HG03060 (cell line): ENCODE data around the gene GRK1.
"Not testable (repeated sequence)": the region's sequence is repeated elsewhere in the genome, so short reads cannot be mapped to it uniquely, and the experiment has no call there.

ENCODE experiments used
- ATAC-seq: cut with Tn5 transposase; IDR thresholded peaks from one replicate; pipeline ENCODE4 v1.9.1; 2021; ENCODE audit warnings: low read depth, moderate number of reproducible peaks; ENCODE audit not compliant: unreplicated experiment

Gene GRK1

DNA sequence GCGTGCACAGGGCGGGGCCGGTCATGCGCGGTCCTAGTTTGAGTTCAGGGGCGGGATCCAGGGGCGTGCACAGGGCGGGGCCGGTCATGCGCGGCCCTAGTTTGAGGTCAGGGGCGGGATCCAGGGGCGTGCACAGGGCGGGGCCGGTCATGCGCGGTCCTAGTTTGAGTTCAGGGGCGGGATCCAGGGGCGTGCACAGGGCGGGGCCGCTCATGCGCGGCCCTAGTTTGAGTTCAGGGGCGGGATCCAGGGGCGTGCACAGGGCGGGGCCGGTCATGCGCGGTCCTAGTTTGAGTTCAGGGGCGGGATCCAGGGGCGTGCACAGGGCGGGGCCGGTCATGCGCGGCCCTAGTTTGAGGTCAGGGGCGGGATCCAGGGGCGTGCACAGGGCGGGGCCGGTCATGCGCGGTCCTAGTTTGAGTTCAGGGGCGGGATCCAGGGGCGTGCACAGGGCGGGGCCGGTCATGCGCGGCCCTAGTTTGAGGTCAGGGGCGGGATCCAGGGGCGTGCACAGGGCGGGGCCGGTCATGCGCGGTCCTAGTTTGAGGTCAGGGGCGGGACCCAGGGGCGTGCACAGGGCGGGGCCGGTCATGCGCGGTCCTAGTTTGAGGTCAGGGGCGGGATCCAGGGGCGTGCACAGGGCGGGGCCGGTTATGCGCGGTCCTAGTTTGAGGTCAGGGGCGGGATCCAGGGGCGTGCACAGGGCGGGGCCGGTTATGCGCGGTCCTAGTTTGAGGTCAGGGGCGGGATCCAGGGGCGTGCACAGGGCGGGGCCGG lies 58.5 kb downstream of the GRK1 start:
- ATAC-seq: not testable (repeated sequence)

DNA sequence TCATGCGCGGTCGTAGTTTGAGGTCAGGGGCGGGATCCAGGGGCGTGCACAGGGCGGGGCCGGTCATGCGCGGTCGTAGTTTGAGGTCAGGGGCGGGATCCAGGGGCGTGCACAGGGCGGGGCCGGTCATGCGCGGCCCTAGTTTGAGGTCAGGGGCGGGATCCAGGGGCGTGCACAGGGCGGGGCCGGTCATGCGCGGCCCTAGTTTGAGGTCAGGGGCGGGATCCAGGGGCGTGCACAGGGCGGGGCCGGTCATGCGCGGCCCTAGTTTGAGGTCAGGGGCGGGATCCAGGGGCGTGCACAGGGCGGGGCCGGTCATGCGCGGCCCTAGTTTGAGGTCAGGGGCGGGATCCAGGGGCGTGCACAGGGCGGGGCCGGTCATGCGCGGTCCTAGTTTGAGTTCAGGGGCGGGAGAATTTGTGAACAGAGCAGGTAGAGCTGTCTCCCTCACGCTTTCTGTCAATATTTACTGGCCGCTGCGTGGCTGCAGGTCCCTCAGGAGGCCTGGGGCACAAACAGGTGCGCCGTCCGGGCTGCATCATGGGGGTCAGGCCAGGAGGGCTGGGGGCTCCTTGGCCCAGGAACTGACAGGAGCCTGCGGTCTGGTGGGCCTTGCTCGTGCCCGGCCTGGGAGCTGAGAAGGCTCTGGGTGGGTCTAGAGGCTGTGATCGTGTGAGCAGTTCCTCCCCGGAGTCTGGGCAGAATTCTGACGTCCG lies 59.2 kb downstream of the GRK1 start:
- ATAC-seq: not testable (repeated sequence)

DNA sequence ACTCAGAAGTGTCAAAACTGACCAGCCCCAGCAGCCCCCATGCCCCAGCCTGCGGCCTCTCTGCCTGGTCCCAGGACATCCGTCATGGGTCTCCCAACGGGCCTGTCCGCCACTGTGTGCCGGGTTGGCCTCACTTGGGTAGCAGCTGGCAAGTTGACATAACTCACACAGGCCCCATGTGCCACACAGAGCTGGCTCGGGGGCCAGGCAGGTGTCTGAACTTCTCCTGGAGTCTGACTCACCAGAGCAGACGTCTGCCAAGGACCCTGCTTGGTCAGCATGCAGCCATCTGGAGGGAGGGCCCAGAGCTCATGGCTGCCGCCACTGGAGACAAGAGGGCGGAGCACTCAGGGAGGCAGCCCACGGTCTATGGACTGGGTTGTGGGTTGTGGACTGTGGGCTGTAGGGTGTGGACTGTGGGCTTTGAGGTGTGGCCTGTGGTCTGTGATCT lies 60.0 kb downstream of the GRK1 start:
- no peak for ATAC-seq

DNA sequence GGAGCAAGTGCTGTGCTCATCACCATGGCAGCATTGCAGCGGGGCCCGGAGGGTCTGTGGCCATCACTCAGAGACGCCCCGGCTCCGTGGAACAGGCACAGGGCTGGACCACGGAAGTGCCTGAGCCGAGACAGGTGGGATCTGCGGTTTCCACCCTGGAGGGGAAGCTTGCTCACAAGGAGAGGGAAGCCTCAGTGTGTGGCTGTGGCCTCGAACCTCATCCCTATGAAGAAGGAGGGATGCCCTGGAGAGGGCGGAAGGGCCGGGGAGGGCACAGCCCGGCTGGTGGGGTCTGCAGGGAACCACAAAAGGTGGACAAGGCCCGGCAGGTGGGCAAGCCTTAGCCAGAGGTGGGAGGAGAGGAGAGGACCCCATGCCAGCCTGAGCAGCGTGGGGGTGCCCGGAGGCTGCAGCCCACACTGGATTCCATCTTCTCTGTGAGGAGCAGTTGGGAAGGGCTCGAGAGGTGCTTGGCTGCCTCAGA lies 61.6 kb downstream of the GRK1 start:
- no peak for ATAC-seq

DNA sequence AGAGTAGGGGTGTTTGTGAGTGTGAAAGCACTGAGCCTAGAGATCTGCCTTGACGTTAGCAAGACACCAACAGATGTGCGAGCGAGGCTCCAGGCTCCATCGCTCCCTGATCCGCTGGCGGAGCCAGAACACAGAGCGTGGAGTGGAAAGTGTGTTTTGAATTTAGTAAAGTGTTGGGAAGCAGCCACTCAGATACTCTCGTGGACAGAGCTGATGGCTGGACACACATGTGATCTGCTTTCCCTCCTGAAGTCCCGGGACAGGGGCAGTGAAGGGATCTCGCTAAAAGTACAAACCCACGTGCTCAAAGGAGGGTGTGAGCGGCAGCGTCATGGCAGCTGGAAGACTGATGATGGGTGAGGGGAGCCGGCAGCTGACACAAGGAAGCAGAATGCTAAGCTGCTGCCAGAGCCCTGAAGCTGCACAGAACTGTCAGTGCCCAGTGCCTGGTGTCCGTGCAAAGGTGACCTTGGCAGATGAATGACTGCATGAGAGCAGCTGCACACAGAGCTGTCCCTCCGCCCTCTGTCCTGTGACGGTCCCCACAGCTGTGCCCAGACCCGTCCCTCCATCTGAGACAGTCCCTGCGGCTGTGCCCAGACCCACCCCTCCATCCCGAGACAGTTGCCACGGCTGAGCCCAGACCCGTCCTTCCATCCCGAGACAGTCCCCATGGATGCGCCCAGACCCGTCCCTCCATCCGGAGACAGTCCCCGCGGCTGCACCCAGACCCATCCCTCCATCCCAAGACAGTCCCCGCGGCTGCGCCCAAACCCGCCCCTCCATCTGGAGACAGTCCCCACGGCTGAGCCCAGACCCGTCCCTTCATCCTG lies 62.4 kb downstream of the GRK1 start:
- no peak for ATAC-seq

DNA sequence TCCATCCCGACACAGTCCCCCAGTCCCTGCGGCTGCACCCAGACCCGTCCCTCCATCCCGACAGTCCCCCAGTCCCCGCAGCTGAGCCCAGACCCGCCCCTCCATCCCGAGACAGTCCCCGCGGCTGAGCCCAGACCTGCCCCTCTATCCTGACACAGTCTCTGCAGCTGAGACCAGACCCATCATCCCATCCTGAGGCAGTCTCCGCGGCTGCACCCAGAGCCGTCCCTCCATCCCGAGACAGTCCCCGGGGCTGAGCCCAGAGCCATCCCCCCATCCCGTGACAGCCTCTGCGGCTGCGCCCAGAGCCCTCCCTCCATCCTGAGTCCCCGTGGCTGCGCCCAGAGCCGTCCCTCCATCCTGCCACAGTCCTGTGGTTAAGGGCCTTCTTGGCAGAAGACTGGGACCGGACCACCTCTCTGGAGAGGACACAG lies 63.3 kb downstream of the GRK1 start:
- no peak for ATAC-seq

DNA sequence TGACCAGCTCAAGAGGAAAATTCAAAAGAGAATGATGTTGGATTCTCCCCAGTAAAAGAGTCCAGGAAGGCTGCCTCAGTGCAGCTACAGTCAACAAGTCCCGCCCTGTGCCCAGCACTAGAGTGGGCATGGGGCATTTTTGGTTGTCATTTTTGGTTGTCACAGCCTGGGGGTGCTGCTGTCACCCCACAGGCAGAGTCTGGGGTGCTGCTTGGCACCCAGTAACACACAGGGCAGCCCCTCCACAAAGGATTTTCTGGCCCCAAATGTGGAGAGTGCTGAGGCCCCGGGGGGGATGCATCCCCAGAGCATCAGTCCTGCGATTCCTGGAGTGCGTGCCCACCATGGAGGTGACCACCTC lies 63.8 kb downstream of the GRK1 start:
- ATAC-seq: no peak

DNA sequence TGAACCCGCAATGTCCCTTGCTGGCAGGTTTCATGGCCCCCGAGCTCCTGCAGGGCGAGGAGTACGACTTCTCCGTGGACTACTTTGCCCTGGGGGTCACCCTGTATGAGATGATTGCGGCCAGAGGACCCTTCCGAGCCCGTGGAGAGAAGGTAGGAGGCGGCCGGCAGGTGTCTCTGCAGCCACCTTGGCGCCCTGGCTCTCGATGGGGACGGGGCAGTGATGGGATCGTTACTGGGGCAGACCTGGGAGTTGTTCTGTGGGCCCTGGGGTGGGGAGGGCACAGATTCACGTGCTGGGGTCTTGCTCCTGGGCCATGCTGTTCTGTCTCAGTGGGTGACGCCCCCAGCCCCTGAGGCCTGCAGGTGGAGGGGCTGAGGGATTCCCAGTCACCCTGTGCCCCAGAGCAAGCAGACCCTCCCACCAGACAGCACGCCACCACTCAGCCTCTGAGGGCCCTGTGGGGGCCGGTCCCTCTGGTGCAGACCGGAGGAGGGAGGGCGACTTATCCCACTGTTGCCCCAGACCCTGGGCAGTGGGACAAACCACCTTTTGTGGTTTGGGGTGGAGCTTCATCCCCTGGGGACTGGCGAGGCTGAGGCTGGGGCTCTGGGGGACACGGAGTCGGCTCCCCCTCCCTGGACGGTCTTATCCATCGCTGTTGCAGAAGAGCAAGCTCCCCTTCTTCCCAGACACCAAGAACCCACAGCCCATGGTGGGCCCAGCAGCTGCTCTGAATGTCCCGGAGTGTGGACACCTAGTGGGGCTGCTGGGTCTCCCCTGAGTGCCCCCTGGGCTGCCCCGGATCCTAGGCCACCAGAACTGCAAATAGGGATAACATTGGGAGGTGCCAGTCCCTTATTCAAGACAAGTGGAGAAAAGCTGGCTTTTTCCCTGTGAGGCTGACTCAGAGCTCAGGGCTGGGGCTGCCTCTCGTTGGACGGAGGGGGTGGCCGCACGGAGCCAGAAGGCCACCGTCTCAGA lies 64.5 kb downstream of the GRK1 start:
- ATAC-seq: no peak

DNA sequence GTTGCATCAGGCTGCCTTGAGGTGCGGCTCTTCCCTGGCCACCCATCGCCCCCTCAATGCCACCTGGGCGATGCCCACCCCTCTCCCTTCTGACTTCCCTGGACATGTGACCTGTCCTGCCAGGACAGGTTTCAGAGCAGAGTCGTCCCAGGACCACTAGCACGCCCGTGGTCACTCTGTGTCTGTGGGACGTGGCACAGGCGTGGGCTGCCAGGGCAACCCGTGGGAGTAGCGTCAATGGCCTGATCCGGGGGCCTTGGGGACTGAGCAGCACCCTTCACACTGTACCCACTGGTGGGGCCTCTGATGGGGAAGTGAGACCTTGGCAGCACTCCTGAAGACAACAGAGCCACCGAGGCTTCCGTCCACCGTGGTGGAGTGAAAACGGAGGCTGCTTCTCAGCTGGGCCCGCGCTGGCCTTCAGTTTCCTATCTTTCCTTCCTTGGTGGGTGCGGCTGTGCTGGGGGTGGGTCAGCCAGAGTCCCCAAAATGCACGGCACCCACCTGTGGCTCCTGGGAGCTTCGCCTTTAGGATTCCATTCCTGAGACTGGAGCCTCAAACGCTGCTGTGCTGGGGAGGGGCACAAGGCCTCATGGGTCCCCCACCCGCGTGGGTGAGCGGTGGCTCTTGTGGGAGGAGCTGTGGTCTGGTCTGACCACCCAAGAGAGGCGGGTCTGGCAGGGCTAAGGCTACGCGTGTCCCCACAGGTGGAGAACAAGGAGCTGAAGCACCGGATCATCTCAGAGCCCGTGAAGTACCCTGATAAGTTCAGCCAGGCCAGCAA lies 65.3 kb downstream of the GRK1 start:
- no peak for ATAC-seq

DNA sequence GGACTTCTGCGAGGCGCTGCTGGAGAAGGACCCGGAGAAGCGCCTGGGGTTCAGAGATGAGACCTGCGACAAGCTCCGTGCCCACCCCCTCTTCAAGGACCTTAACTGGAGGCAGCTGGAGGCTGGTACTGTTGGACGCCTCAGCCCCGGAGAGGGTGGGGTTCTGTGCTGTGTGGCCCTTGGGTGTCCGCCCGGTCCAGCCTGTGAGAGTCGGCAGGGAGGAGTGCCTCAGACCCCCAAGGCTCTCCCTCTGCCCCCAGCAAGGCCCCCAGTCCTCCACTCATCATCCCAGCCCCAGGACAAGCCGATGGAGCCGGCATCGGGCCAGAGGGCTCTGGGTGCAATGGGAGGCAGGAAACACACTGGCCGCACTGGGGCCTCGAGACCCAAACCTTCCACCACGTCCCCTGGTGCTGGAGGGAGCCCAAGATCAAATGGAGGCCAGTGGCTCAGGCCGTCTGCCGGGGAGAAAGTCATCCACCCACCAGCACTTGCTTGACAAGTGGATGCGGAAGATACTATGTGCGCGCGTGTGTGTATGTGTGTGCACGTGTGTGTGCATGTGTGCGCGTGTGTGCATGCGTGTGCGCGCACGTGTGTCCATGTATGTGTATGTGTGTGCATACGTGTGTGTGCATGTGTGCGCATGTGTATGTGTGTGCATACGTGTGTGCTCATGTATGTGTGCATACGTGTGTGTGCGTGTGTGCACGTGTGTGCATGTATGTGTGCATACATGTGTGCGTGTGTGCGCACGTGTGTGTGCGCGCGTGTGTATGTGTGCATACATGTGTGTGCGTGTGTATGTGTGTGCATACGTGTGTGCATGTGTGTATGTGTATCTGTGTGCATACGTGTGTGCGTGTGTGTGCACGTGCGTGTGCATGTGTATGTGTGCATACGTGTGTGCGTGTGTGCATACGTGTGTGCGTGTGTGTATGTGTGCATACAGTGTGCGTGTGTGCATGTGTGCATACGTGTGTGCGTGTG lies 66.2 kb downstream of the GRK1 start:
- ATAC-seq: no peak

DNA sequence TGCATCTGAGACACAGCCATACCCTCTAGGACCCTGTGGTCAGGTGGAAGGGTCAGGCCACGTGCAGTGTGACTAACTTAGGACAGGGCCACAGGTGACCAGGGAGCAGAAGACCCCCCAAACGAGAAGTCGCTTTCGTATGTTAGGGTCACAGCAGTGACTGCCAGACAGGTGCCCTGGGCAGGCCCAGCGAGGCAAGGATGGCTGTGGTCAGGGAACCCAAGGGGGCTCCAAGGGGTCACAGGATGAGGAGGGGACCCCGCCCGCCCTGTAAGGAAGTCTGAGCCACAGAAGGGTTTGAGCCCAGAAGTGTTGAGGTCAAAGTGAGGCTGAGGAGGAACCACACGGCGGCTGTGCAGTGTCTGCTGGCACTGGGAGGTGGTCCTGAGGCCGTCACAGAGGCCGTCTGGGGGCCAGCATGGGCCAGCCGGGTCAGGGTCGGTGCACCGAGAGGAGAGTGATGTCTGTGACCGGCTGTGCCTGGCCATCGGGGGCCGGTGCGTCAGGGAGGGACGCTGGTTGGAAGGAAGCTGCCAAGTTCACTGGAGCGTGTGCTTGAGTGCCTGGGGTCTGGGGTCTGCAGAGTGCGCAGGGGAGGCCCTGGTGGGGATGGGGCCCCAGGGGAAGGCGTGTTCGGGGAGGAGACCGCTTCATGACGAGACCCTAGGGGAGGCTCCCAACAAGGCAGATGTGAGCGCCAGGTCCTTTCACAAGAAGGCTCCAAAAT lies 67.2 kb downstream of the GRK1 start:
- ATAC-seq: no peak

DNA sequence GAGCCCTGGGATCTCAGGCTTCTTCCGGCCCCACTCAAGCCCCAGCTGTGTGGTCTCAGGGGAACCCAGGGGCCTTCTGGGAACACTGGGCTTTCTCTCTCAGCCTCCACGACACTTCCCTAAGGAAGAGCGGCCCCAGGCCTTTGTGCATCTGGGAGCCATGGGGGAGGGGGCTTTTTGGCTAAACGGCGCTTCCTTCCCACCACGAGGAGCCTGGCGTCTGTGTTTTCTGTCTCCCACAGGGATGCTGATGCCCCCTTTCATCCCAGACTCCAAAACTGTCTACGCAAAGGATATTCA lies 67.8 kb downstream of the GRK1 start:
- no peak for ATAC-seq

DNA sequence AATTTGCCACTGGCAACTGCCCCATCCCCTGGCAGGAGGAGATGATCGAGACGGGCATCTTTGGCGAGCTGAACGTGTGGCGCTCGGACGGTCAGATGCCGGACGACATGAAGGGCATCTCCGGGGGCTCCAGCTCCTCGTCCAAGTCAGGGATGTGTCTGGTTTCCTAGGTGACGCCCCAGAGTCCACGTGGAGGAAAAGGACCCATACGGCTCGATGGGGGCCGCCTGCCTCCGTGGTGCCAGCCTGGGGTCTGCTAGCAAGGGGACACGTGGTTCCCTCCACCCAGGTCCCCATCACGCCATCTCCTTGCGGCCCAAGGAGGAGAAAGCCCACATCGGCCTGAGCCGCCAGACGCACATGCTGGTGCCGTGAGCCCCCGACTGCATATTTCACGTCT lies 68.2 kb downstream of the GRK1 start:
- ATAC-seq: no peak

DNA sequence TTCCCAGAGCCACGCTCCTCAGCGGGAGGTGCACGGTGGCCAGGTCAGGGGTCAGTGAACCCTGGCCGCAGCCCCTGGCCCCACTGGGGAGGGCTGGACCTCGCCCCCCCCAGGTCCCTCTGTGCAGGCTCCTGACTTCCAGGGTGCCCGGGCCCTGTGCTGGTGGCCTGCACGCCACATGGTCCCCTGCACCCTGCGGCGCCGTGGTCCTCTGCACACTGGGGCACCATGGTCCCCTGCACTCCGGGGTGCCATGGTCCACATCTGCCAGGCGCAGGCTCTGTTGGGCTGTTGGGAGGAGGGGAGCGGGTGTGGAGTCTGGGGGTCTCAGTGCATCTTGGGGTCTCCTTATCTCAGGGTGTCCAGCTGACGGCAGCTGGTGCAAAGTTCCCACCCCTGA lies 68.7 kb downstream of the GRK1 start:
- ATAC-seq: no peak

DNA sequence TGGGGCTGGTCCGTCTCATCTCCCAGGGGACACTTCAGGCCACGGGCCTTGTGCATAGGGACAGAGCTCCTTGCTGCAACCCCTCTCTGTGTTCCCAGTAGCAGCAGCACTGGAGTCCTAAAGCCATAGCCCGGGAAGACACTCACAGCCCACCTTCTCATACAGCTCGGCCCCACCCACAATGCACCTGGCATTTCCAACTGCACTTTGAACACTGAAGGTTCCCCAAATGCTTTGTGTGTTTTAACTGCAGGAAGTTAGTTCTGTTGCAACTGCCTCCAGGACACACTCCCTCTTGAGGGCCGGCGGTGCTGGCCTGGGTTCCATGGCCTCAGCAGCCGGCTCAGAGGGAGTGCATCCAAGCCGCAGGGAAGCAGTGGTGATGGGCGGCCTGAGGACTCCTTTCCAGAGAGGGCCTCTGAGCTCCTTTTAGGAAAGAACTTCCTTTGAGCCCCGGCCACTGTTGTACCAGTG lies 69.3 kb downstream of the GRK1 start:
- ATAC-seq: no peak

DNA sequence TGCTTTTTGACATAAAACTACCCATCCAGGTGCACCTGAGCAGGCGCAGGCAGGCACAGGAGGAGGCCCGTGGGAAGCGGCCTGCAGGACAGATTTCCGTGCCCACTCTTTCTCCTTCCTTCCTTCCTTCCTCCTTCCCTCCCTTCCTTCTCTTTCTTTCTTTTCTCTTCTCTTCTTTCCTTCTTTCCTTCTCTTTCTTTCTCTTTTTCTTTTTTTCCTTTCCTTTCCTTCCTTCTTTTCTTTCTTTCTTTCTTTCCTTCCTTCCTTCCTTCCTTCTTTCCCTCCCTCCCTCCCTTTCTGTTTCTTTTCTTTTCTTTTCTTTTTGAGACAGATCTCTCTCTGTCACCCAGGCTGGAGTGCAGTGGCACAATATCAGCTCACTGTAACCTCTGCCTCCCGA lies 70.8 kb downstream of the GRK1 start:
- no peak for ATAC-seq

DNA sequence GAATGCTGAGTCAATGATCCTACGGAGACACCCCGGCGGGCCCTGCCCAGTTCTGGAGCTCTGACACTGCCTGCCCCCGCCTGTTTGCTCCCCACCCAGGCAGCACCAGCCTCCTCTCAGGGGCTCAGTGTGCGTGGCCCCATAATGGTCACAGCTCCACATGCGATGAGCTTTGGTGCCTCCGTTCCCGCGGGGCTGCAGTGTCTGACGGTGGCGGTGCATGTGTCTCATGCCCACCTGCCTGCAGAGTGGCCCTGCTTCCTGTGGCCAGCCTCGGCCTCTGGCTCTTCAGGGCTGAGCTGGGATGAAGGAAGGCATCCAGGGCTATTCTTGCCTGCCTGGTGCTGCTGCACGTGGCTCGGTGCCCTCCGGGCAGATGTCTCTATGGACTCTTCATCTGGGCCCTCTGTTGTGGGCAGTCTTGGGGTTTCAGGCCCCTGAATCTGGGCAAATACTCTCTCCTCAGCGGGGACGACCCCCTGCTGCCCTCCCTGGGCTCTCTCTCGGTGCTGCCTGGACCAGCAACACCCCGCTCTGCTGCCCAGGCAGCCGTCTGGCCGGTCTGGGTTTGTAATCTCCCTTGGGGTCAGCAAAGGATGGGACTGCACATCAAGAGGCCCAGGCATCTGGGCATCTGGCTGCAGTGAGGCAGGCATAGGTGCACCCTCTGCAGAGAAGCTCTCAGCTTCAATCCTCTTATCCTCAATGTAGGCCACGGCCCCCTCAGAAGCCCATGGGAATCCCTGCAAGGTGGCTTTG lies 72.7 kb downstream of the GRK1 start:
- no peak for ATAC-seq
